ENCODE measurements around the gene SLC25A25. TPM values are rescaled to one million over a fixed set of nuclear protein-coding genes. Genes with fewer than 3 reads are reported as not detected.
A peak's percentile ranks its signal among the peaks of the same experiment; 100 is the strongest.

SLC25A25 gene
- total RNA-seq, 1 donor = 20.2 TPM

GRCh38 chr9:128101690-128102089, 33.7 kb downstream of the SLC25A25 start:
- no peak overlapping the region for H3K4me3 ChIP-seq (ENCODE audit: low read depth, low read length)
- DNase-seq (ENCODE audit: low read depth) = no peak
- no peak for TF ChIP-seq CTCF (IDR thresholded peaks at IDR 0.05; ENCODE audit: insufficient read depth, low read length)

- TF ChIP-seq CTCF (IDR thresholded peaks at IDR 0.05; ENCODE audit: insufficient read depth, low read length) = no peak
- DNase-seq (ENCODE audit: low read depth) = no peak
- H3K4me3 ChIP-seq (ENCODE audit: low read depth, low read length) = no peak overlapping the region
Measured at GRCh38 chr9:128102196-128102595, 34.2 kb downstream of the SLC25A25 start.

GRCh38 chr9:128102861-128103588, 35.0 kb downstream of the SLC25A25 start:
- TF ChIP-seq CTCF (IDR thresholded peaks at IDR 0.05; ENCODE audit: insufficient read depth, low read length) = no peak
- no peak overlapping the region for H3K4me3 ChIP-seq (ENCODE audit: low read depth, low read length)
- no peak for DNase-seq (ENCODE audit: low read depth)

- DNase-seq (ENCODE audit: low read depth) = no peak
- TF ChIP-seq CTCF (IDR thresholded peaks at IDR 0.05; ENCODE audit: insufficient read depth, low read length) = peak; percentile 10
- no peak overlapping the region for H3K4me3 ChIP-seq (ENCODE audit: low read depth, low read length)
Measured at GRCh38 chr9:128103589-128103962, 35.5 kb downstream of the SLC25A25 start.

GRCh38 chr9:128104171-128104618, 36.2 kb downstream of the SLC25A25 start:
- H3K4me3 ChIP-seq (ENCODE audit: low read depth, low read length) = no peak overlapping the region
- no peak for TF ChIP-seq CTCF (IDR thresholded peaks at IDR 0.05; ENCODE audit: insufficient read depth, low read length)
- DNase-seq (ENCODE audit: low read depth) = peak; percentile 47

- TF ChIP-seq CTCF (IDR thresholded peaks at IDR 0.05; ENCODE audit: insufficient read depth, low read length) = no peak
- no peak overlapping the region for H3K4me3 ChIP-seq (ENCODE audit: low read depth, low read length)
- no peak for DNase-seq (ENCODE audit: low read depth)
Measured at GRCh38 chr9:128105538-128106175, 37.6 kb downstream of the SLC25A25 start.
